ENCODE results near the gene SORBS1. TPM values are rescaled to one million over a fixed set of nuclear protein-coding genes. Genes with fewer than 3 reads are reported as not detected.

SORBS1 gene
- total and polyA plus RNA-seq, 2 donors (not counting 3 experiments of a cell fraction or from before 2014, with no cell fraction given) = 2.0 to 7.9 TPM

- Histone ChIP-seq H3K27ac (ENCODE audit: insufficient read depth, low read depth, low read length) (no peak overlapping the region), H3K9me1 (replicated peaks; ENCODE audit: control insufficient read depth, extremely low read depth, insufficient read depth, low read length) (no peaks in the 10 kb centered on the region), H3K4me2 (ENCODE audit: insufficient read depth, low read length) (peak overlapping the region; percentile 12), H3K9me3 (replicated peaks; ENCODE audit: control insufficient read depth, insufficient read depth, low read length) (no peaks in the 10 kb centered on the region), H3K27me3 (ENCODE audit: control insufficient read depth in 2 of 2, insufficient read depth in 2 of 2, low read length in 2 of 2) (no peaks in the 10 kb centered on the region), H2AFZ (ENCODE audit: low read depth, low read length) (peak overlapping the region; percentile 31), H3K9ac (replicated peaks; ENCODE audit: extremely low read depth, insufficient read depth, low read length) (no peak overlapping the region), H3K4me3 (replicated peaks in 1 of 3; ENCODE audit: insufficient read depth in 1 of 3, low read depth in 1 of 3, low read length in 3 of 3) (no peak overlapping the region), H3K36me3 (ENCODE audit: control insufficient read depth in 2 of 2, extremely low read depth in 1 of 2, insufficient read depth in 2 of 2, low read length in 2 of 2) (no peaks in the 10 kb centered on the region), H3K79me2 (ENCODE audit: control insufficient read depth, insufficient read depth, low read length) (no peaks in the 10 kb centered on the region), H4K20me1 (replicated peaks; ENCODE audit: control insufficient read depth, extremely low read depth, insufficient read depth, low read length) (no peaks in the 10 kb centered on the region), H3K4me1 (ENCODE audit: control insufficient read depth, extremely low read depth, insufficient read depth, low read length) (peaks cover 23% of the 10 kb centered on the region)
- ChIA-PET POLR2A (no interaction called here), CTCF (interaction anchor here (1.4 to 1.7 kb wide), 4 partner anchors 11 to 58 kb away, joined by 3 to 4 read pairs (median 4); no protein-coding TSS in a partner anchor)
- FAIRE-seq (peak; percentile 59), DNase-seq (ENCODE audit: low read depth, low spot score) (peak; percentile 29)
- TF ChIP-seq MYC (IDR thresholded peaks at IDR 0.05; ENCODE audit: low read depth, low read length) = no peak
- TF ChIP-seq, protein P1, sequence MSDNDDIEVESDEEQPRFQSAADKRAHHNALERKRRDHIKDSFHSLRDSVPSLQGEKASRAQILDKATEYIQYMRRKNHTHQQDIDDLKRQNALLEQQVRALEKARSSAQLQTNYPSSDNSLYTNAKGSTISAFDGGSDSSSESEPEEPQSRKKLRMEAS (IDR thresholded peaks at IDR 0.05; ENCODE audit: insufficient read depth, insufficient read length) = no peak
- no peak for TF ChIP-seq GATA2 (IDR thresholded peaks at IDR 0.05; ENCODE audit: insufficient read depth, insufficient read length, low read depth, low read length)
- dilution Hi-C loops (cut with MboI; ENCODE audit: extremely low pct_ligation_motif_present, low sequenced_read_pairs) = no loop called here
- intact Hi-C loops (cut with micrococcal nuclease) = no loop called here
- BruUV-seq (replicated peaks) = no TSS peak
Measured at GRCh38 chr10:95505084-95505610, 56.0 kb downstream of the SORBS1 start.

DNA sequence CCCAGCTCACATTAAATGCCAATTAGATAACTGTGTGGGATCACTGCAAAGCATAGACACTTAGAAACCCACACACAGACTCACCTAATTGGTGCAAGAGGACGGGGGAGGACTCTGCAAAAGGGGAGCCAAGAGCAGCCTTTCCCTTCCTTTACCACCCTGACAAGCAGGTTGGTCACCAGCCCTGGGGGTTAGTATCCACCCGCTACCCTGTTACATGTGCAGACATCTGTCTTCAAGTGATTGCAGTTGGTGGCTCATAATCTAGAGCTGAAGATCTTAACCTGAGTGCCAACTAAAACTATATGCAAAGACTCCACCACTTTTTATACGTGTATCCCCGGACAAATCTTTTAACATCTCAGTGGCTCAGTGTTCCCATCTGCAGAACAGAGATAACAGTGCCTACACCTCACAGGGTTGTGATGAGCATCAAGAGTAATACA is 56.9 kb downstream of the SORBS1 start:
- ChIA-PET CTCF (no interaction called here), POLR2A (no interaction called here)
- H4K20me1 ChIP-seq (replicated peaks; ENCODE audit: control insufficient read depth, extremely low read depth, insufficient read depth, low read length) = no peaks in the 10 kb centered on the region
- no TSS peak for BruUV-seq (replicated peaks)
- H3K36me3 ChIP-seq (ENCODE audit: control insufficient read depth in 2 of 2, extremely low read depth in 1 of 2, insufficient read depth in 2 of 2, low read length in 2 of 2) = no peaks in the 10 kb centered on the region
- H3K27me3 ChIP-seq (ENCODE audit: control insufficient read depth in 2 of 2, insufficient read depth in 2 of 2, low read length in 2 of 2) = no peaks in the 10 kb centered on the region
- H3K9me3 ChIP-seq (replicated peaks; ENCODE audit: control insufficient read depth, insufficient read depth, low read length) = no peaks in the 10 kb centered on the region
- H3K4me2 ChIP-seq (ENCODE audit: insufficient read depth, low read length) = no peak overlapping the region
- intact Hi-C loops (cut with micrococcal nuclease) = no loop called here
- FAIRE-seq (no peak), DNase-seq (ENCODE audit: low read depth, low spot score) (no peak)
- peaks cover 27% of the 10 kb centered on the region for H3K4me1 ChIP-seq (ENCODE audit: control insufficient read depth, extremely low read depth, insufficient read depth, low read length)
- H2AFZ ChIP-seq (ENCODE audit: low read depth, low read length) = no peak overlapping the region
- no peak overlapping the region for H3K4me3 ChIP-seq (replicated peaks in 1 of 3; ENCODE audit: insufficient read depth in 1 of 3, low read depth in 1 of 3, low read length in 3 of 3)
- H3K9me1 ChIP-seq (replicated peaks; ENCODE audit: control insufficient read depth, extremely low read depth, insufficient read depth, low read length) = no peaks in the 10 kb centered on the region
- dilution Hi-C loops (cut with MboI; ENCODE audit: extremely low pct_ligation_motif_present, low sequenced_read_pairs) = no loop called here
- H3K79me2 ChIP-seq (ENCODE audit: control insufficient read depth, insufficient read depth, low read length) = no peaks in the 10 kb centered on the region
- TF ChIP-seq, protein P1 (IDR thresholded peaks at IDR 0.05; ENCODE audit: insufficient read depth, insufficient read length) = no peak
- TF ChIP-seq CTCF (IDR thresholded peaks at IDR 0.05; ENCODE audit: extremely low read depth in 1 of 2, insufficient read depth in 1 of 2, low read depth in 1 of 2, low read length in 2 of 2) (no peak), JUN (IDR thresholded peaks at IDR 0.05; ENCODE audit: borderline replicate concordance, insufficient read depth, insufficient read length, low read depth) (no peak), POLR2A (IDR thresholded peaks at IDR 0.05; ENCODE audit: low read depth, low read length) (no peak), MYC (IDR thresholded peaks at IDR 0.05; ENCODE audit: low read depth, low read length) (no peak), GATA2 (IDR thresholded peaks at IDR 0.05; ENCODE audit: insufficient read depth, insufficient read length, low read depth, low read length) (no peak), FOS (IDR thresholded peaks at IDR 0.05; ENCODE audit: borderline replicate concordance, insufficient read depth, low read length) (no peak), POLR2AphosphoS5 (IDR thresholded peaks at IDR 0.05; ENCODE audit: insufficient read depth, low read depth, low read length) (no peak), EZH2 (IDR thresholded peaks at IDR 0.05; ENCODE audit: borderline replicate concordance, low read depth, low read length, severe bottlenecking) (no peak)
- no peak overlapping the region for H3K27ac ChIP-seq (ENCODE audit: insufficient read depth, low read depth, low read length)
- H3K9ac ChIP-seq (replicated peaks; ENCODE audit: extremely low read depth, insufficient read depth, low read length) = no peak overlapping the region

Measured in endothelial cell of umbilical vein (primary cell).